Stimulated activated CD8-positive, alpha-beta memory T cell treated with anti-CD3 and anti-CD28 coated beads, Interleukin-15, amount 100 ng/mL, for 24 hours (primary cell): ENCODE results near the gene ZNF396.

ENCODE experiments used
- DNase-seq: peaks from one replicate; pipeline ENCODE4 v3.0.0-alpha.2; 2020; ENCODE audit warnings: low read depth

Gene ZNF396

DNA sequence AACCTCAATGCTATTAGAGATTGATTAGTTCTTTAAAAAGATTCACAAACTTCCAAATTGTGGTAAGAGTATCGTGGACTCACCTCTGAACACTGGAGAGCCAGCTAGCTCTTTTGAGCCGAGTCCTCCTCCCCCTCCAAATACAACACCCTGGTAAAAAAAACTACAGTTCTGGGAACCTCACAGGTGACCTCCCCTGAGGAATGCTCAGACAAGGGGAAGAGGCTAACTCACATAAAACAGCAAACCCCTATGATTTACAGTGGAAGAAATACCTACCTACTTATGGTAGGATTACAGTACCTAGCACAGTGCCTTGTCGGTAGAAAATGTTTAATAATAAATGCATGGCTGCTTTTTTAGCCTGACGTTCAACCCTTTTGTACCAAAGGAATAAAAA lies 41.3 kb downstream of the ZNF396 start:
- no peak for DNase-seq

- no peak for DNase-seq
These were observed 42.3 kb downstream of the ZNF396 start for GRCh38 chr18:35334821-35335220.

DNA sequence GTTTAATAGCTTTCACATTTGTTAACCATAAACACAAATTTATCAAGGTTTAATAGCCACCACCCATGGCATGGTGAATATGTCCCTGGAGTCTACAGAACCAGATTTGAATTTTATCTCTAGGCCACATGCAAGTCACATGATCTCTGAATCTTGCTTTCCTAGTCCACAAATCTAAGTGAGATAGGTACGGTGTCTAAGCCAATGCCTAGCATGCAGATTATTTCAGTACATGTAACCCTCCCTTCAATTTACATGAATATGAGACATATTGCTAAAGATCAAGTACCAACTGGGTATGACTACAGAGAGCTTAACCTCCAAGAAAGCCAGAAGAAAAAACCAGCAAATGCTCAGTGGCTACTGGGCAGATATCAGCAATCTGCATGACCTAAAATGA lies 42.9 kb downstream of the ZNF396 start:
- DNase-seq: no peak

DNA sequence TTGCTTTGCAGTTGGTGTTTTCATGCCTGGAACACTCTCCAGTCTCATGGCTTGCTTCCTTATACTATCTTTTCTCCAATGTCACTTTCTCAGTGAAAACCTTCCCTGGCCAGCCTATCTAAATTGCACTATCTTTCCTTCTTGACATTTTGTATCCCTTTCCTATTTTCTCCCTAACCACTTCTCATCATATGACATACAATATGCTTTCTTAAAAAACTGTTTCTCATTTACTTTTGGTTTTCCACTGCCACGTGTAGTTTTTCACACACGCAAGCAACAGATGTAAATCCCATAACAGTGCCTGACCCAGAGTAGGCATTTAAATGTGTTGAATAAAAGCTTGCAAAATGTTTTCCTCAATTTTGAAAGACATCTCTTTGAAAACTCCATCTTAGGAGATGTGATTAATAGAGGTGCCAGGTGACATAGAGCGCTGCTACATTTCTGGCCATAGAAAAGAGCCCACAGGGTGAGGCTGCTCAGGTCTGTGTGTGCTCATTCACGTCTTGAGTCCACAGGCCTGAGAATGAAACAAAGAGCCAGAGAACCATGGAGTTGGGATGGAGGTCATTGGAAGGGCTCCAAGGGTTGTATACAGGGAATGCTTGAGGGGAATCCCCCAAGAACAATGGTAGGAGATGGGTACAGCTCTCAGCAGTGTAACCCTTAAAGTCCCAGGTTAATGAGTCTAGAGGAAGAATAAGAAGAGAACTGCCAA lies 45.6 kb downstream of the ZNF396 start:
- no peak for DNase-seq

- DNase-seq: no peak
These were observed 48.3 kb downstream of the ZNF396 start for GRCh38 chr18:35328868-35329267.

GRCh38 chr18:35326695-35327387 lies 50.3 kb downstream of the ZNF396 start:
- no peak for DNase-seq

- DNase-seq: no peak
These were observed 52.0 kb downstream of the ZNF396 start for GRCh38 chr18:35324926-35325655.

- DNase-seq: no peak
These were observed 54.4 kb downstream of the ZNF396 start for GRCh38 chr18:35322486-35323458.
